ENCODE data around the gene RTN1. TPM values are rescaled to one million over a fixed set of nuclear protein-coding genes. Genes with fewer than 3 reads are reported as not detected.

Gene RTN1
- total and polyA plus RNA-seq, 9 of the 15 experiments (the other 6 are each of a cell fraction or from before 2014, with no cell fraction given), result 0.03 to 0.09 TPM; not detected in 7

- FAIRE-seq (no peak), DNase-seq (ENCODE audit: extremely low read depth in 1 of 4, low spot score in 3 of 4) (no peak), ATAC-seq (no peak)
- in situ Hi-C loops (cut with MboI), result no loop called here
- no peak overlapping the region for H2AFZ ChIP-seq (ENCODE audit: low read depth, low read length)
- no peaks in the 10 kb centered on the region for H4K20me1 ChIP-seq (replicated peaks; ENCODE audit: control insufficient read depth, insufficient read depth, low read length)
- H3K9me3 ChIP-seq (replicated peaks; ENCODE audit: control insufficient read depth, insufficient read depth, low read depth, low read length), result no peaks in the 10 kb centered on the region
- H3K4me1 ChIP-seq (replicated peaks in 1 of 2; ENCODE audit: control insufficient read depth in 2 of 2, insufficient read depth in 2 of 2, low read length in 2 of 2), result no peaks in the 10 kb centered on the region
- no peak overlapping the region for H3K4me3 ChIP-seq
- no peaks in the 10 kb centered on the region for H3K79me2 ChIP-seq (ENCODE audit: control insufficient read depth, insufficient read depth, low read length)
- no peaks in the 10 kb centered on the region for H3K36me3 ChIP-seq (ENCODE audit: control insufficient read depth, insufficient read depth, low read length)
- no peak overlapping the region for H3K9ac ChIP-seq (ENCODE audit: insufficient read depth in 1 of 2, low read depth in 2 of 2, low read length in 2 of 2)
- TF ChIP-seq ZNF280B (CRISPR knock-in tag; IDR thresholded peaks at IDR 0.05) (no peak), ZNF699 (CRISPR knock-in tag; IDR thresholded peaks at IDR 0.05; ENCODE audit: insufficient replicate concordance) (no peak), E2F6 (IDR thresholded peaks at IDR 0.05; ENCODE audit: borderline replicate concordance in 1 of 2, extremely low read depth in 1 of 2, insufficient read depth in 1 of 2, insufficient read length in 1 of 2, low read depth in 1 of 2, low read length in 1 of 2, poor library complexity in 1 of 2, severe bottlenecking in 1 of 2) (no peak), PREB (CRISPR knock-in tag; IDR thresholded peaks at IDR 0.05) (no peak), YBX1 (IDR thresholded peaks at IDR 0.05) (no peak), PHF21A (IDR thresholded peaks at IDR 0.05; ENCODE audit: borderline replicate concordance, low read depth) (no peak), YY1 (IDR thresholded peaks at IDR 0.05; ENCODE audit: borderline replicate concordance in 1 of 3, control insufficient read depth in 1 of 3, extremely low read depth in 1 of 3, insufficient read depth in 3 of 3, insufficient read length in 1 of 3, insufficient replicate concordance in 2 of 3, low read depth in 1 of 3, low read length in 2 of 3) (no peak), ATF1 (CRISPR knock-in tag; IDR thresholded peaks at IDR 0.05) (no peak), ATF1 (tag; IDR thresholded peaks at IDR 0.05) (no peak), GTF2F1 (IDR thresholded peaks at IDR 0.05; ENCODE audit: low read depth, low read length) (no peak), SMARCE1 (IDR thresholded peaks at IDR 0.05) (no peak), RBM25 (IDR thresholded peaks at IDR 0.05; ENCODE audit: low read depth, low read length, severe bottlenecking) (no peak), ELF4 (CRISPR knock-in tag; IDR thresholded peaks at IDR 0.05) (no peak), CTBP1 (IDR thresholded peaks at IDR 0.05; ENCODE audit: borderline replicate concordance) (no peak), CSDE1 (IDR thresholded peaks at IDR 0.05) (no peak), SRSF3 (IDR thresholded peaks at IDR 0.05; ENCODE audit: insufficient read depth, low read length) (no peak)
- ChIA-PET POLR2A (no interaction called here), CTCF (ENCODE audit: low intra/inter-chr PET ratio) (no interaction called here)
- H3K27me3 ChIP-seq (ENCODE audit: control insufficient read depth in 2 of 2, insufficient read depth in 2 of 2, low read length in 2 of 2), result no peaks in the 10 kb centered on the region
- no peak overlapping the region for H3K27ac ChIP-seq (ENCODE audit: extremely low read depth, low read depth, low read length)
- intact Hi-C loops (cut with micrococcal nuclease), result no loop called here
- no peaks in the 10 kb centered on the region for H3K9me1 ChIP-seq (ENCODE audit: control insufficient read depth, insufficient read depth, low read length)
- no peak overlapping the region for H3K4me2 ChIP-seq (ENCODE audit: insufficient read depth, low read length)
- no TSS peak for BruUV-seq (replicated peaks)
Observed at GRCh38 chr14:59785629-59786028, 84.9 kb downstream of the RTN1 start.

All from K562 (cell line).